GM19023 (cell line): ENCODE results near the gene SPRR1A.
"Not testable (repeated sequence)": the region's sequence is repeated elsewhere in the genome, so short reads cannot be mapped to it uniquely, and the experiment has no call there.

Source experiments
- ATAC-seq: cut with Tn5 transposase; IDR thresholded peaks from one replicate; pipeline ENCODE4 v1.9.1; 2021; ENCODE audit warnings: mild to moderate bottlenecking, moderate library complexity; ENCODE audit not compliant: unreplicated experiment

The SPRR1A gene

GRCh38 chr1:152972196-152972886, 11.5 kb upstream of the SPRR1A start:
- no peak for ATAC-seq

GRCh38 chr1:152976688-152977087, 7.2 kb upstream of the SPRR1A start:
- ATAC-seq, result no peak

GRCh38 chr1:152977614-152978013, 6.3 kb upstream of the SPRR1A start:
- no peak for ATAC-seq

- no peak for ATAC-seq
Observed at GRCh38 chr1:152980676-152981075, 3.2 kb upstream of the SPRR1A start.

- ATAC-seq, result no peak
Observed at GRCh38 chr1:152981146-152981871, 2.6 kb upstream of the SPRR1A start.

- no peak for ATAC-seq
Observed at GRCh38 chr1:152982076-152982475, 1.8 kb upstream of the SPRR1A start.

- ATAC-seq, result no peak
Observed at GRCh38 chr1:152983234-152983633, 647 bp upstream of the SPRR1A start.

DNA sequence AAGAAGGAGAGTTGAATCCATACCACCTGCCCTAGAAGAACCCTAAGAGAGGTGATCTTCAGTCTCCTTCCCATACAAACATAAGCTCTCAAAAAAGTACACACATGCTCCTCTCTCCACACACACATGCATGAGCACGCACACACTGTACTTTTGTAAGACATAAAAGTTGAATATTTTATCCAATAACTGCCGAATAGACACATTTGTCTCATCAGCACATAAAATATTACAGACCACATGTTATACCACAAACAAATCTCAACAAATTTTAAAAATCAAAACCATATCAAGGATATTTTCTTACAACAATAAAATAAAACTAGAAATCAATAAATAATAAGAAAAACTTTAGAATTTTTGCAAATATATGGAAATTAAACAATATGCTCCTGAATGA, 2.7 kb downstream of the SPRR1A start:
- ATAC-seq, result no peak

- ATAC-seq, result no peak
Observed at GRCh38 chr1:152993186-152993585, 9.3 kb downstream of the SPRR1A start.

GRCh38 chr1:152995842-152996241, 12.0 kb downstream of the SPRR1A start:
- ATAC-seq, result no peak

DNA sequence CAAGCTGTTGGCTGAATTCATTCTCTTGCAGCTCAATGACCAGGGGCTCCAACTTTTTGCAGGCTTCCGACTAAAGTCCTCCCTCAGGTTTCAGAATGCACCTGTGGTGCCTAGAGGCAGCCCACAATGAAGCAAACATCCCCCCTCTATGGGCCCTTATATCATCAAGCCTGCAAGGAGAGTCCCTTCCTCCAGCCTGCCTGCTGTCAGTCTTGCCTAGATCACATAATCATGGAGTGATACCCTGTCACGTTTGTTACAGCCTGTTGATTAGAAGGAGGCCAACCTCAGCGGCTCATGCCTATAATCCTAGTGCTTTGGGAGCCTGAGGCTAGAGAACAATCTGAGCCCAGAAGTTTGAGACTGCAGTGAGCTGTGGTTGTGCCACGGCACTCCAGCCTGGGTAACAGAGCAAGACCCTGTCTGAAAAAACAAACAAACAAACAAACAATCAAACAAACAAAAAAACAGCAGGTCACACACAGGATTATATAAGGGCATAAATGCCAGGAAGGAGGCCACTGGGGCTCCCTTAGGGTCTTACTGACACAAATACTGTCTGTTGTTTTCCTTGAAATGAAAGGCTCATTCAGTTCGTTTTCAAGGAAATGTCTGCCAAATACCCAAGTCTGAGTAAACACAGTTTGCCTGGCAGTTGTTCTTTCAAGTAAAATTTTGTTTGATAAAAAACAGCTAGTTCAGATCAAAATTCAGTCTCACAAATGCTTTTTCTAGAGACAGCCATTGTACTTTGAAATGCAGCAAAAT, 12.9 kb downstream of the SPRR1A start:
- ATAC-seq, result no peak

GRCh38 chr1:152997901-152998300, 14.0 kb downstream of the SPRR1A start:
- no peak for ATAC-seq

- no peak for ATAC-seq
Observed at GRCh38 chr1:152998476-152998875, 14.6 kb downstream of the SPRR1A start.

DNA sequence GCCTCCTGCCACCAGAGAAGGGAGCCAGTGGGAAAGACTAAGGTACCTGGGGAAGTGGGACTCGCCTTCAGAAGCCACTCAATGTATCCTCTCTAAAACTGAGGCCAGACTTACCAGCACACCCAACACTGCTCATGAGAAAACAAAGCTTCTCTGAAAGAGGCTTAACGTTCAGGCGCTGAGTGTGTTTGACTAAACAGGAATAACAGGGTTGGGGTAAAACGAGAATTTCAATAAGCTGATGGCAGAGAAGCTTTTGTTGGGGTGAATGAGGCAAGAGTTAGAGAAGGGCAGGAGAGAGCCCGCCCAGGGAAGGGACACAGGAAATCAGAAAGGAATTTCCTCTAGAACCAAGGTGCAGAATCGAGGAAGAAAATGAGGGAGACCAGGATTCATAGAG, 15.9 kb downstream of the SPRR1A start:
- no peak for ATAC-seq

GRCh38 chr1:153000294-153000693, 16.4 kb downstream of the SPRR1A start:
- no peak for ATAC-seq

GRCh38 chr1:153001382-153001781, 17.5 kb downstream of the SPRR1A start, which contains the start of gene SPRR3:
Gene SPRR3 (plus strand): TSS chr1:153001749. CDS start chr1:153003021, 1,272 bp downstream.
- ATAC-seq, result no peak

- not testable (repeated sequence) for ATAC-seq
Observed at GRCh38 chr1:153011235-153011758, 27.4 kb downstream of the SPRR1A start.

- not testable (repeated sequence) for ATAC-seq
Observed at GRCh38 chr1:153021829-153022228, 37.9 kb downstream of the SPRR1A start.

- not testable (repeated sequence) for ATAC-seq
Observed at GRCh38 chr1:153022340-153022739, 38.5 kb downstream of the SPRR1A start.

DNA sequence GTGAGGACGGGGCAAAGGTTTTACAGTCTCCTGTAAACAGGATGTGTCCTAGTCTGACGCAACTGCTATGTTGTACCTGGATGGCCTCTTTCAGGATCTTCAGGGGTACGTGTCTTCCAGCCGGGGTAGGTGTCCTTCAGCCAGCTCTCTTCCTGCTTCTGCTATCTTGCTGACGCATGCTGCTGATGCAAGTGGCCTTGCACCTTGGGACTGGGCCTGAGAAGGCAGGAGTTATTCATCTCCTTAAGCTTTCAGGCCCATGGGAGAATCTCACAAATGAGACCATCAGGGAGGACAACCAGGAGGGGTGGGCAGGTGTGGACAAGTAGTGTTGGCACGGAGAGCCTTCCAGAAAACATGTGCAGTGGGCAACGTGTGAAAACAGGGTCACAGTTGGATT, 39.2 kb downstream of the SPRR1A start:
- ATAC-seq, result no peak

GRCh38 chr1:153024413-153024812, 40.5 kb downstream of the SPRR1A start:
- no peak for ATAC-seq
